PC-3 (cell line): ENCODE data around the gene GALR3. TPM values are rescaled to one million over a fixed set of nuclear protein-coding genes. Genes with fewer than 3 reads are reported as not detected.

Experiments
- ATAC-seq: fragments of 200-7000 bp; cut with Tn5 transposase; 2 replicates; pipeline ENCODE4 v1.9.1; 2020; ENCODE audit warnings: mild to moderate bottlenecking, moderate library complexity
- BruUV-seq: library from RNA; stranded (reverse); fragments of 400-500 nt; replicated peaks from 2 replicates; lab custom pipeline; 2021; lab: Mats Ljungman, UMichigan
- CTCF ChIA-PET: fragments of 300-600 bp; sonication (Branson Sonifier 250); formaldehyde crosslinking; loops from one replicate; lab custom pipeline; 2022; ENCODE audit warnings: antibody characterized with exemption; lab: Charles Lee
- POLR2A ChIA-PET: fragments of 300-600 bp; sonication (Branson Sonifier 250); formaldehyde crosslinking; loops from one replicate; lab custom pipeline; 2022; ENCODE audit warnings: antibody characterized with exemption; ENCODE audit not compliant: unreplicated experiment; lab: Charles Lee
- DNase-seq: peaks from one replicate; pipeline ENCODE4 v3.0.0-alpha.2; 2015
- H2AFZ ChIP-seq: fragments of 300-600 bp; sonication (generic); 2 replicates; pipeline ENCODE4 v1.6.0; 2016; ENCODE audit warnings: antibody characterized with exemption, low read length
- H3F3A ChIP-seq: fragments of 300-600 bp; sonication (generic); one replicate; pipeline ENCODE4 v1.6.0; 2017; ENCODE audit warnings: antibody characterized with exemption, low read length, control low read depth, mild to moderate bottlenecking; ENCODE audit not compliant: unreplicated experiment
- H3K27ac ChIP-seq: fragments of 300-600 bp; sonication (generic); 2 replicates; pipeline ENCODE4 v1.5.1; 2016; ENCODE audit warnings: mild to moderate bottlenecking, low read length
- H3K27me3 ChIP-seq: fragments of 300-600 bp; sonication (generic); 2 replicates; pipeline ENCODE4 v1.6.1; 2016; ENCODE audit warnings: low read length, mixed read lengths
- H3K36me3 ChIP-seq: fragments of 300-600 bp; sonication (generic); 2 replicates; pipeline ENCODE4 v1.6.1; 2016; ENCODE audit warnings: low read depth, mixed run types, low read length, mixed read lengths
- H3K4me1 ChIP-seq: fragments of 300-600 bp; sonication (generic); 2 replicates; pipeline ENCODE4 v1.5.1; 2016; ENCODE audit warnings: low read length; ENCODE audit not compliant: insufficient read depth
- H3K4me2 ChIP-seq: fragments of 300-600 bp; sonication (generic); 2 replicates; pipeline ENCODE4 v1.6.0; 2016; ENCODE audit warnings: low read length
- H3K4me3 ChIP-seq: fragments of 300-600 bp; sonication (generic); 2 replicates; pipeline ENCODE4 v1.5.1; 2016; ENCODE audit warnings: mild to moderate bottlenecking, low read length, mixed read lengths
- H3K79me2 ChIP-seq: fragments of 300-600 bp; sonication (generic); 2 replicates; pipeline ENCODE4 v1.6.1; 2017; ENCODE audit warnings: low read length, mixed read lengths
- H3K9ac ChIP-seq: fragments of 300-600 bp; sonication (generic); 2 replicates; pipeline ENCODE4 v1.6.0; 2016; ENCODE audit warnings: mild to moderate bottlenecking, low read length
- H3K9me2 ChIP-seq: fragments of 300-600 bp; sonication (generic); replicated peaks from 2 replicates; pipeline ENCODE4 v1.6.1; 2016; ENCODE audit warnings: mixed run types, low read length, mixed read lengths
- H3K9me3 ChIP-seq: fragments of 300-600 bp; sonication (generic); 2 replicates; pipeline ENCODE4 v1.6.1; 2016; ENCODE audit warnings: low read length, mixed read lengths
- H4K20me1 ChIP-seq: fragments of 300-600 bp; sonication (generic); 2 replicates; pipeline ENCODE4 v1.6.1; 2016; ENCODE audit warnings: low read length, mixed read lengths
- CTCF ChIP-seq: fragments of 300-600 bp; sonication (generic); conservative IDR thresholded peaks from 2 replicates; pipeline ENCODE4 v1.5.1; 2017; ENCODE audit warnings: antibody characterized with exemption, low read depth, mild to moderate bottlenecking, low read length
- EZH2 ChIP-seq: fragments of 300-600 bp; sonication (generic); IDR thresholded peaks from one replicate; pipeline ENCODE4 v1.6.1; 2017; ENCODE audit warnings: antibody characterized with exemption, mild to moderate bottlenecking, low read length; ENCODE audit not compliant: unreplicated experiment
- EZH2phosphoT487 ChIP-seq: fragments of 300-600 bp; sonication (generic); IDR thresholded peaks from 2 replicates; pipeline ENCODE4 v1.6.1; 2018; ENCODE audit warnings: mild to moderate bottlenecking, antibody characterized with exemption, low read length, borderline replicate concordance
- intact Hi-C: fragments of 100-400 bp; cut with micrococcal nuclease; formaldehyde crosslinking; loops from 2 replicates; pipeline ENCODE4 v1.9.0; 2023
- microRNA-seq: library from miRNA; unstranded; fragments of <30 nt; microRNA quantifications from one replicate; pipeline ENCODE4 v1.1.0, GENCODE V29; 2020; ENCODE audit not compliant: unreplicated experiment
- total RNA-seq: library from RNA; depleted of rRNA; stranded (reverse); fragments of >200 nt; gene quantifications from 2 replicates; pipeline ENCODE4 v1.2.3, GENCODE V29; 2014; rRNA removed

The GALR3 gene
- total RNA-seq, 1 experiment from 2014 or later = not detected

- H3K9me3 ChIP-seq = no peaks in the 10 kb centered on the region
- BruUV-seq = no TSS peak
- H3F3A ChIP-seq = no peaks in the 10 kb centered on the region
- 0 out of 2 replicates have a peak, but pooled peaks cover 5% of the 10 kb centered on the region for H3K79me2 ChIP-seq
- intact Hi-C loops = no loop called here
- H3K27ac ChIP-seq = no peak overlapping the region
- no peak overlapping the region for H2AFZ ChIP-seq
- H3K4me1 ChIP-seq = no peaks in the 10 kb centered on the region
- CTCF ChIA-PET = no interaction called here
- no peaks in the 10 kb centered on the region for H4K20me1 ChIP-seq
- DNase-seq = no peak
- peaks cover 52% of the 10 kb centered on the region for H3K36me3 ChIP-seq
- H3K9ac ChIP-seq = no peak overlapping the region
- H3K4me3 ChIP-seq = no peak overlapping the region
- H3K4me2 ChIP-seq = no peak overlapping the region
- H3K9me2 ChIP-seq = no peaks in the 10 kb centered on the region
- ATAC-seq = no peak
- H3K27me3 ChIP-seq = no peaks in the 10 kb centered on the region
- TF ChIP-seq EZH2 (no peak), CTCF (no peak), EZH2phosphoT487 (no peak)
- POLR2A ChIA-PET = no interaction called here
Observed at GRCh38 chr22:37870273-37870672, 47.1 kb downstream of the GALR3 start.

Small RNA genes lying within 50 kb of the gene (microRNA-seq; reads per million reads assigned to microRNA genes)
- gene MIR659 = not detected

Other genes starting within 250 kb of the GALR3 start
- gene LGALS2, start 243.3 kb upstream of the GALR3 start, total RNA-seq = not detected in 2 replicates
- 49.1 and 55.7 TPM in 2 replicates for gene GGA1, start 214.5 kb upstream of the GALR3 start, total RNA-seq
- gene SH3BP1, start 183.7 kb upstream of the GALR3 start, total RNA-seq = 18.0 and 23.2 TPM in 2 replicates
- gene PDXP, start 164.7 kb upstream of the GALR3 start, total RNA-seq = 36.9 and 51.3 TPM in 2 replicates
- 1,612 and 2,325 TPM in 2 replicates for gene LGALS1, start 147.7 kb upstream of the GALR3 start, total RNA-seq
- gene NOL12, start 137.0 kb upstream of the GALR3 start, total RNA-seq = 32.9 and 45.4 TPM in 2 replicates
- 64.5 and 74.8 TPM in 2 replicates for gene TRIOBP, start 126.3 kb upstream of the GALR3 start, total RNA-seq
- gene GCAT, start 15.4 kb upstream of the GALR3 start, total RNA-seq = 26.0 and 33.3 TPM in 2 replicates
- 24.9 and 30.1 TPM in 2 replicates for gene ANKRD54, start 21.0 kb downstream of the GALR3 start, total RNA-seq
- 164 and 218 TPM in 2 replicates for gene EIF3L, start 26.0 kb downstream of the GALR3 start, total RNA-seq
- 20.1 and 29.9 TPM in 2 replicates for gene MICALL1, start 82.9 kb downstream of the GALR3 start, total RNA-seq
- gene C22orf23, start 130.2 kb downstream of the GALR3 start, total RNA-seq = 0.52 and 0.69 TPM in 2 replicates
- gene POLR2F, start 130.3 kb downstream of the GALR3 start, total RNA-seq = 177 and 238 TPM in 2 replicates
- 1.1 TPM in 1 of 2 replicates, not detected in the other for gene SOX10, start 161.2 kb downstream of the GALR3 start, total RNA-seq
- gene PICK1, start 234.0 kb downstream of the GALR3 start, total RNA-seq = 41.7 and 45.5 TPM in 2 replicates